Stimulated activated CD4-positive, alpha-beta T cell treated with anti-CD3 and anti-CD28 coated beads, Interleukin-4, amount 100 ng/mL, for 48 hours (primary cell): ENCODE measurements around the gene FBXL3.
"Not testable (repeated sequence)": the region's sequence is repeated elsewhere in the genome, so short reads cannot be mapped to it uniquely, and the experiment has no call there.

Experiments used
- DNase-seq, 2 donors: peaks; one replicate each; pipeline ENCODE4 v3.0.0-alpha.2; 2020; ENCODE audit warnings: low read depth in 2 of 2

Gene FBXL3

GRCh38 chr13:77026255-77026860 is 601 bp downstream of the FBXL3 start:
- peak; percentile 60 for DNase-seq

- no peak for DNase-seq
Measured at GRCh38 chr13:77022341-77022740, 4.6 kb downstream of the FBXL3 start.

- DNase-seq = no peak
Measured at GRCh38 chr13:77019756-77020155, 7.2 kb downstream of the FBXL3 start.

GRCh38 chr13:77016888-77017623 is 9.9 kb downstream of the FBXL3 start:
- DNase-seq = no peak

- no peak for DNase-seq
Measured at GRCh38 chr13:77016251-77016812, 10.6 kb downstream of the FBXL3 start.

- no peak for DNase-seq
Measured at GRCh38 chr13:77014906-77015685, 11.9 kb downstream of the FBXL3 start.

GRCh38 chr13:77013853-77014542 is 13.0 kb downstream of the FBXL3 start:
- DNase-seq = no peak

- not testable (repeated sequence) for DNase-seq
Measured at GRCh38 chr13:77009719-77010118, 17.2 kb downstream of the FBXL3 start.

GRCh38 chr13:77009011-77009410 is 17.9 kb downstream of the FBXL3 start:
- DNase-seq = no peak

GRCh38 chr13:77008337-77008736 is 18.6 kb downstream of the FBXL3 start:
- not testable (repeated sequence) for DNase-seq

- DNase-seq = no peak
Measured at GRCh38 chr13:77002590-77003190, 24.3 kb downstream of the FBXL3 start.

GRCh38 chr13:77001963-77002587 is 24.9 kb downstream of the FBXL3 start:
- no peak for DNase-seq

GRCh38 chr13:77001540-77001939 is 25.4 kb downstream of the FBXL3 start:
- no peak for DNase-seq

- no peak for DNase-seq
Measured at GRCh38 chr13:77000475-77000874, 26.5 kb downstream of the FBXL3 start.

GRCh38 chr13:76994281-76994680 is 32.7 kb downstream of the FBXL3 start:
- no peak for DNase-seq

GRCh38 chr13:76993473-76993872 is 33.5 kb downstream of the FBXL3 start:
- no peak for DNase-seq

- DNase-seq = no peak
Measured at GRCh38 chr13:76993021-76993420, 33.9 kb downstream of the FBXL3 start.

GRCh38 chr13:76992548-76993001 is 34.4 kb downstream of the FBXL3 start:
- peak in 1 of 2 donors; percentile 7 for DNase-seq

GRCh38 chr13:76991796-76992547 is 35.0 kb downstream of the FBXL3 start, which contains the start of gene CLN5:
Gene CLN5, plus strand, starts transcription at chr13:76992081. Its CDS starts 18 bp downstream, at chr13:76992099.
- DNase-seq = peak; percentile 84 to 93

- peak; percentile 43 to 54 for DNase-seq
Measured at GRCh38 chr13:76991432-76991795, 35.5 kb downstream of the FBXL3 start.
